GM19372 (cell line): ENCODE results near the gene CDT1.
A peak's percentile ranks its signal among the peaks of the same experiment; 100 is the strongest.
"Not testable (repeated sequence)": the region's sequence is repeated elsewhere in the genome, so short reads cannot be mapped to it uniquely, and the experiment has no call there.

ENCODE experiments used
- ATAC-seq: cut with Tn5 transposase; IDR thresholded peaks from one replicate; pipeline ENCODE4 v1.9.1; 2021; ENCODE audit warnings: mild to moderate bottlenecking, low read depth, moderate library complexity; ENCODE audit not compliant: unreplicated experiment

Gene CDT1

GRCh38 chr16:88782454-88783390, 20.9 kb upstream of the CDT1 start:
- no peak for ATAC-seq

- ATAC-seq: no peak
Observed at GRCh38 chr16:88783391-88784073, 20.1 kb upstream of the CDT1 start.

DNA sequence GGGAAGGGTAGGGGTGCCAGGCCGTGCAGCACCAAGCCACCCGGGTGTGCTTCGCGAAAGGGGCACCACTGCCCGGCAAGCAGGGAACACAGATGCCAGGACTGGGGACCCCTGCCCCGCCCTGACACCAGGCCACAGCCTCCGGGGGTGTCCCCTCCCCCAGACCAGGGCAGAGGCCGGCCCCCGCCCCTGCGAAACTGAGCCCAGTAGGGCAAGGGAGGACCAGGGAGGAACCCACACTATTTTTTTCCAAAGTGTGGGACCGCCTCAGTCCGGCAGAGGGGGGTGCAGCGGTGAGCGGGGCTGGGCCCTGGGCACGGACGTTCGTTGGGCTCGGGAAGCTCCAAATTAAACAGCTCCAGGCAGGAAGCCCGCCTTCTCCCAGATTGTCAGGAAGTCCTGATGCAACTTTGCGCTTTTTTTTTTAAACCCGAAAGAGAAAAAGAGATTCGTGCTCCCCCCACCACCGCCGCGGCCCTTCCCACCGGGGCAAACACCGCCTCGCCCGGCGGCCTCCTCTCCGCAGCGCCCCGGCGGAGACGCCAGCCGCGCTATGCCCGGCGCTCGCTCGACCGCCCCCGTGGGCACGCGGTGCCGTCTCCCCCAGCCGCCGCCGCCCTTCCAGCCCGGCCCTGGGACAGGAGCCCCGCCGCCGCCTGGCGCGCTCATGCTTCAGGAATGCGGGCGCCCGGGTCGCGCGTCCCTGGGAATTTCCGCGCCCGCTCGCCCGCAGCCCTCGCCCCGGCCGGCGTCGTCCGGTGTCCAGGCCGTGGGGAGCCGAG, 19.3 kb upstream of the CDT1 start:
- ATAC-seq: peak; percentile 22

- ATAC-seq: peak; percentile 35
Observed at GRCh38 chr16:88784856-88785105, 18.8 kb upstream of the CDT1 start.

- peak; percentile 32 for ATAC-seq
Observed at GRCh38 chr16:88785106-88785924, 18.3 kb upstream of the CDT1 start, which contains the start of gene PIEZO1. Gene PIEZO1 (minus strand): TSS chr16:88785220. CDS start chr16:88784964, 256 bp downstream.

DNA sequence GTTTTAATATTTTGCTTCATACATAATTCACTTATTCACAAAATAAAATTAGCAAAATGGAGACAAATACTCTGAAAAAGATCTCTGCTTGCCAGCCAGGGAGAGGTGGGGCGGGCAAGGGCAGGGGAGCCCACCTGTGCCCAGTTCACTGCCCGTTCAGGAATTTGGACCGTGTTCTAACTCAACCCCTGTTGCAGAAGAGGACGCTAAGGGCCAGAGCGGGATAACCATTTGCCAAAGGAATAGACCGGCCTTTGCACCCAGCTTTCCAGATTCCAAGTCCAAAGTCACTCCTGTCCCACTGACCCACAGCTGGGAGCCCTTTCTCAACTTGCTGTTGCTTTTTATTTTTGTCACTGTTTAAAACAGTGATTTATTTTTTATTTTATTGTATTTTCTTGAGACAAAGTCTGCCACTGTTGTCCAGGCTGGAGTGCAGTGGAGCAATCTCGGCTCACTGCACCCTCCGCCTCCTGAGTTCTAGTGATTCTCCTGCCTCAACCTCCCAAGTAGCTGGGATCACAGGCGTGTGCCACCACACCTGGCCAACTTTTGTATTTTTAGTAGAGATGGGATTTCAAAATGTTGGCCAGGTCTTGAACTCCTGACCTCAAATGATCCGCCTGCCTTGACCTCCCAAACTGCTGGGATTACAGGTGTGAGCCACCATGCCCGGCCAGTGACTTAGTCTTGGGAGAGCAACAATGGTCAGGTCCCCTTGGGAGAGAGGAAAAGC, 15.8 kb upstream of the CDT1 start:
- ATAC-seq: no peak

DNA sequence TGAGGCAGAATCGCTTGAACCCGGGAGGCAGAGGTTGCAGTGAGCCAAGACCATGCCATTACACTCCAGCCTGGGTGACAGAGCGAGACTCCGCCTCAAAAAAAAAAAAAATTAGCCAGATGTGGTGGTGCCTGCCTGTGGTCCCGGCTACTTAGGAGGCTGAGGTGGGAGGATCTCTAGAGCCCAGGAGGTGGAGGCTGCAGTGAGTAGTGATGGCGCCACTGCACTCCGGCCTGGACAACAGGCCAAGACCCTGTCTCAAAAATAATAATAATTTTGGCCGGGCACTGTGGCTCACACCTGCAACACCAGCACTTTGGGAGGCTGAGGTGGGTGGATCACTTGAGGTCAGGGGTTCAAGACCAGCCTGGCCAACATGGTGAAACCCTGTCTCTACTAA, 14.8 kb upstream of the CDT1 start:
- ATAC-seq: not testable (repeated sequence)

DNA sequence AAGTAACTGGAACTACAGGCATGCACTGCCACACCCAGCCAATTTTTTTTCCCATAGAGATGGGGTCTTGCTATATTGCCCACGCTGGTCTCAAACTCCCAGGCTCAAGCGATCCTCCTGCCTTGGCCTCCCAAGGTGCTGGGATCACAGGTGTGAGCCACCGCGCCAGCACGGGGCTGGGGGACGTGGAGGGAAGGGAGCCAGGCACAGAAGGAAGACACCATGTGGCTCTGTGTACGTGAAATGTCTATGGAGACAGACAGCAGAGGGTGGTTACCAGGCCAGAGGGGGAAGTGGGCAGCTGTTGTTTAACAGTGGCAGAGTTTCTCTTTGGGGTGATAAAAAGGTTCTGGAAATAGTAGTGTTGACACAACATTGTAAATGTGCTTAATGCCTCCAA, 14.0 kb upstream of the CDT1 start:
- no peak for ATAC-seq

DNA sequence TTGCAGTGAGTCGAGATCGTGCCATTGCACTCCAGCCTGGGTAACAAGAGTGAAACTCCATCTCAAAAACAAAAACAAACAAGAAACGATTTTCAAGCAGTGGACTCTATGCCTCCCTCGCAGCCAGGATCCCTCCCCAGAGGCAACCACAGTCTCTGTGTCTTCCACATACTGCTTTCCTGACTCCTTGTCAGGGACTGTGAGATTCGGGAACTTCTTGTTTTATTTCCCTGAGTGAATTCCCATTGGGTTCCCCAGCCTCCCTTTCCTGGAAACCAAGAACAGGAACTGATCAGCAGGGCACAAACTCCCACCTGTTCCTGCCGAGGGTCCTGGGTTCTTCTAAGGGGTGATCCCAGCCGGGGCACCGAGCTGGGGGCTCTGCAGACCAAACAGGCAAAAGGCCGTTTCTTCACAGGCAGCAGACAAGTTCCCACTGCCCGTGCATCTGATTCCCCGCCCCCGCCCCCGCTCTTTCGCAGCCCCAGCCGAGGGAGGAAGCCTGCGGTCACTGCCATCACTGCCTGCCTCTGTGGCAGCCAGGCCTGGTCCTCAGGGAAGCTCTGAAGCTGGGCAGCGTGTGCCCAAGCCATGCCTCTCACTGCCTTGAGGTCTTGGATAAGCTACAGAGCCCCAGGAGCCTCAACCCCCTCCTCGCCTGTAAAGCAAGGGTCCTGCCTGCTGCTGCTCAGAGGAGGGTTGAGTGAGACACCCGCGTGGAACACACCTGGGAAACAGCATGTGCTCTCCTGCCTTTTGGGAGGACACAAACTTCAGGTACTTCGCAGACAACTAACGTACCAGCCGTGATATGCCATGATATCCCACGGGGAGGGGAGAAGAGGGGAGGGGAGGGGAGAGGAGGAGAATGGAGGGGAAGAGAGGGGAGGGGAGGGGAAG, 13.0 kb upstream of the CDT1 start:
- no peak for ATAC-seq

DNA sequence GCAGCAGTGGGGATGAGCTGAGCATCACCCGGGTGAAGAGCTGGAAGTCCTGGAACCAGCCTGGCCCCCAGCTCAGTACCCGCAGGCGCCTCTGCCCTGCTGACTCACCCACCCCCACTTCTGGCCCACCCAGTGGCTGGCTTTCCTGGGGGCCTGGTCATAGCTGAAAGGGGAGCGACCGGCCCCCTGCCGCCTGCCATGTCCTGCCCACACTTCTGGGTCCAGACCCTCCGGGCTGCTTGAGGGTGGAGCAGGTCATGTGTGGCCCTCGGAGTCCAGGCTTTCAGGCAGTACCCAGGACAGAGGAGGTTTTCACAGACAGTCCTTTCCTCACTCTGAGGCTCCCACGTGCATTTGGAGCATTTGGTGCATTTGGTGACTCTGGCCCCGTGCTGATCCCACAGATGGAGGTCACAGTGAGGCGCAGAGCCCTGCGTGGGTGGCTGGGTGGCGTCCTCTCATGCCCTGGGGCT, 11.5 kb upstream of the CDT1 start:
- ATAC-seq: no peak

GRCh38 chr16:88792668-88793250, 10.8 kb upstream of the CDT1 start:
- no peak for ATAC-seq

DNA sequence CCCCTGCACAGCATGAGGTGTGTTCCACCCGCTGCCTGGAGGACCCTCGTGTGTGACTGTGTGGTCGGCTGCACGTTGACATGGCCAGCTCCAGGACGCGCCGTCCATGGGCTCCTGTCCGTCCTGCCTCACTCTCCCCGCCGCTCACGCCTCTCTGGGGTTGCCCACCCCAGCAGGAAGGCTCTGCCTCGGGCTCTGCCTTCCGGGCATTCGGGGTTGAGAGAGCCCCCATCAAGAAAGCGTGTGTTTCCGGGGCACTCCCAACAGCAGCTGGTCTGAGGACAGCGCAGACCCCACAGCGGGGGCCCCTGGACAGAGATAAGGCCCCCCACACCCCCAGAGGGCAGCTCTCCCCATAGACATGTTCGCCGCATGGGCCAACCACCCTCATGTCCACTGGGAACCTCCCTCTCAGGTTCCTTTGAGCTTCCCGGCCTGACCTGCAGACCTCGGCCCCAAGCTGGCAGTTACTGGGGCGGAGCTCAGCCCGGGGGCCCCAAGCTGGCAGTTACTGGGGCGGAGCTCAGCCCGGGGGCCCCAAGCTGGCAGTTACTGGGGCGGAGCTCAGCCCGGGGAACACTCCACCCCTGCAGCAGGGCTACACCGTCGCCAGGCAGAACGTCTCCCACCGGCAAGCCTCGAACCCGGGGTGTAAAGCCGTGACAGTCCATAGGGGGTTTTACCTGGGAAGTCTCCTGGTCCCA, 10.2 kb upstream of the CDT1 start:
- ATAC-seq: no peak

- ATAC-seq: no peak
Observed at GRCh38 chr16:88796278-88796677, 7.3 kb upstream of the CDT1 start.

GRCh38 chr16:88798073-88798472, 5.5 kb upstream of the CDT1 start:
- no peak for ATAC-seq

DNA sequence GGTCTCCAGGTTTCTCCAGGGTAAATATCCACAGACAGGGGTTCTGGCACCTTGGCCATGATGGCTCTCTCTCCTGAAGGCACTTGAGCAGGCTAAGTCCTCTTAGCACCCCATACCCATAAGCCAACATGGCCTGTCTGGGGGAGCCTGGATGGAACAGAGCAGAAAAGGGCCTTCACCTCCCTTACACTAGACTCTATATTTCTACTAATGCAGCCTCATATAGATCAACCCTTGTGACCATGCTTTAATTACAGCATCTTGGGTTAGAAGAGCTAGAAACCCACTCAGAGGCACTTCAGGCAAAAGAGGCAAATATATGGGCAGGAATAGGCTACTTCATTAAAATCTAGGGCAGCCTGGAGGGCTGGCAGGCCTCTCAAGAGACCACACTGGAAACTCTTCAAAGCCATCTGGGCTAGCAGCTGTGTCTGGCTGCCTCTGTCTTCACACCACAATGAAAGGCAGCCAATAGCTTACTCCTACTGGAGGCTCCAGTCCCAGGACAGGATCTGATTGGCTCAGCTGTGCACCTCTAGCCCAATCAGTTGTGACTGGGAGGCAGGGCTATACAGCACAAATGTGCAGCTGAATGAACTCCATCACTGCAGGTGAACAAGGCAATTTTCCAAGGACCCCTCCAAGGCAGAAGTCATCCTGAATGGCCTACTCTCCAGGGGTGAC, 4.7 kb upstream of the CDT1 start:
- ATAC-seq: no peak

GRCh38 chr16:88799569-88800276, 3.9 kb upstream of the CDT1 start:
- ATAC-seq: no peak

GRCh38 chr16:88800277-88800592, 3.4 kb upstream of the CDT1 start:
- no peak for ATAC-seq
